Measurements from ENCODE around the gene HOXC6. TPM values are rescaled to one million over a fixed set of nuclear protein-coding genes. Genes with fewer than 3 reads are reported as not detected.

Gene HOXC6
- total and polyA plus RNA-seq, 2 donors (not counting 3 experiments of a cell fraction or from before 2014, with no cell fraction given): 0.58 to 0.72 TPM

DNA sequence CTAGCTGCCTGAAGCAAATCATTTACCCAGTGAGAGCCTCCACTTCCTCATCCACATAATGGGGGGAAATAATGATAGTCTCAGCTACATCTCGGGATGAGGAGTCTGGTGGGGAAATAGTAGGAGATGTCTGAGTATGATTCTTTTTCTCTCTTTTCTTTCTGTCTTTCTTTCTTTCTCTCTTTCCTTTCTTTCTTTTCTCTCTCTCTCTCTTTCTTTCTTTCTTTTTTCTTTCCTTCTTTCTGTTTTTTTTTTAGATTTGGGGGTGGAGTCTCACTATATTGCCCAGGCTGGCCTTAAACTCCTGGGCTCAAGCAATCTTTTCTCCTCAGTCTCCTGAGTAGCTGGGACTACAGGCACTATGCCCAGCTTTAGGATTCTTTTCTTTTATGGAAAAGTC is 38.2 kb downstream of the HOXC6 start:
- TF ChIP-seq GATA2 (IDR thresholded peaks at IDR 0.05; ENCODE audit: insufficient read depth, insufficient read length, low read depth, low read length) (no peak), JUN (IDR thresholded peaks at IDR 0.05; ENCODE audit: borderline replicate concordance, insufficient read depth, insufficient read length, low read depth) (no peak), EZH2 (IDR thresholded peaks at IDR 0.05; ENCODE audit: borderline replicate concordance, low read depth, low read length, severe bottlenecking) (no peak), FOS (IDR thresholded peaks at IDR 0.05; ENCODE audit: borderline replicate concordance, insufficient read depth, low read length) (no peak), MYC (IDR thresholded peaks at IDR 0.05; ENCODE audit: low read depth, low read length) (no peak), POLR2A (IDR thresholded peaks at IDR 0.05; ENCODE audit: low read depth, low read length) (no peak), POLR2AphosphoS5 (IDR thresholded peaks at IDR 0.05; ENCODE audit: insufficient read depth, low read depth, low read length) (no peak)
- TF ChIP-seq, protein P1, sequence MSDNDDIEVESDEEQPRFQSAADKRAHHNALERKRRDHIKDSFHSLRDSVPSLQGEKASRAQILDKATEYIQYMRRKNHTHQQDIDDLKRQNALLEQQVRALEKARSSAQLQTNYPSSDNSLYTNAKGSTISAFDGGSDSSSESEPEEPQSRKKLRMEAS (IDR thresholded peaks at IDR 0.05; ENCODE audit: insufficient read depth, insufficient read length): no peak
- TF ChIP-seq, protein P2, sequence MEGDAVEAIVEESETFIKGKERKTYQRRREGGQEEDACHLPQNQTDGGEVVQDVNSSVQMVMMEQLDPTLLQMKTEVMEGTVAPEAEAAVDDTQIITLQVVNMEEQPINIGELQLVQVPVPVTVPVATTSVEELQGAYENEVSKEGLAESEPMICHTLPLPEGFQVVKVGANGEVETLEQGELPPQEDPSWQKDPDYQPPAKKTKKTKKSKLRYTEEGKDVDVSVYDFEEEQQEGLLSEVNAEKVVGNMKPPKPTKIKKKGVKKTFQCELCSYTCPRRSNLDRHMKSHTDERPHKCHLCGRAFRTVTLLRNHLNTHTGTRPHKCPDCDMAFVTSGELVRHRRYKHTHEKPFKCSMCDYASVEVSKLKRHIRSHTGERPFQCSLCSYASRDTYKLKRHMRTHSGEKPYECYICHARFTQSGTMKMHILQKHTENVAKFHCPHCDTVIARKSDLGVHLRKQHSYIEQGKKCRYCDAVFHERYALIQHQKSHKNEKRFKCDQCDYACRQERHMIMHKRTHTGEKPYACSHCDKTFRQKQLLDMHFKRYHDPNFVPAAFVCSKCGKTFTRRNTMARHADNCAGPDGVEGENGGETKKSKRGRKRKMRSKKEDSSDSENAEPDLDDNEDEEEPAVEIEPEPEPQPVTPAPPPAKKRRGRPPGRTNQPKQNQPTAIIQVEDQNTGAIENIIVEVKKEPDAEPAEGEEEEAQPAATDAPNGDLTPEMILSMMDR (IDR thresholded peaks at IDR 0.05; ENCODE audit: extremely low read depth in 1 of 2, insufficient read depth in 1 of 2, low read depth in 1 of 2, low read length in 2 of 2): no peak
- no peak overlapping the region for H3K9ac ChIP-seq (replicated peaks; ENCODE audit: extremely low read depth, insufficient read depth, low read length)
- H3K79me2 ChIP-seq (ENCODE audit: control insufficient read depth, insufficient read depth, low read length): no peaks in the 10 kb centered on the region
- no peaks in the 10 kb centered on the region for H3K9me1 ChIP-seq (replicated peaks; ENCODE audit: control insufficient read depth, extremely low read depth, insufficient read depth, low read length)
- dilution Hi-C loops (cut with MboI; ENCODE audit: extremely low pct_ligation_motif_present, low sequenced_read_pairs) (no loop called here), intact Hi-C loops (cut with micrococcal nuclease) (no loop called here)
- peaks cover 12 to 25% of the 10 kb centered on the region in 2 experiments for H3K27me3 ChIP-seq (ENCODE audit: control insufficient read depth in 2 of 2, insufficient read depth in 2 of 2, low read length in 2 of 2)
- no peaks in the 10 kb centered on the region for H4K20me1 ChIP-seq (replicated peaks; ENCODE audit: control insufficient read depth, extremely low read depth, insufficient read depth, low read length)
- no peak overlapping the region for H3K27ac ChIP-seq (ENCODE audit: insufficient read depth, low read depth, low read length)
- FAIRE-seq (no peak), DNase-seq (ENCODE audit: low read depth, low spot score) (no peak)
- ChIA-PET POLR2A (no interaction called here), CTCF (no interaction called here)
- no peaks in the 10 kb centered on the region for H3K4me1 ChIP-seq (ENCODE audit: control insufficient read depth, extremely low read depth, insufficient read depth, low read length)
- no peak overlapping the region for H2AFZ ChIP-seq (ENCODE audit: low read depth, low read length)
- H3K4me2 ChIP-seq (ENCODE audit: insufficient read depth, low read length): no peak overlapping the region
- H3K36me3 ChIP-seq (ENCODE audit: control insufficient read depth in 2 of 2, extremely low read depth in 1 of 2, insufficient read depth in 2 of 2, low read length in 2 of 2): no peaks in the 10 kb centered on the region
- no TSS peak for BruUV-seq (replicated peaks)
- no peak overlapping the region for H3K4me3 ChIP-seq (replicated peaks in 1 of 3; ENCODE audit: insufficient read depth in 1 of 3, low read depth in 1 of 3, low read length in 3 of 3)
- H3K9me3 ChIP-seq (replicated peaks; ENCODE audit: control insufficient read depth, insufficient read depth, low read length): no peaks in the 10 kb centered on the region
